Activated CD8-positive, alpha-beta T cell treated with anti-CD3 and anti-CD28 coated beads for 36 hours (primary cell): ENCODE data around the gene TIMP2. TPM values are rescaled to one million over a fixed set of nuclear protein-coding genes. Genes with fewer than 3 reads are reported as not detected.

Experiments
- ATAC-seq: fragments of 200-7000 bp; cut with Tn5 transposase; one replicate; pipeline ENCODE4 v1.10.0; 2021; ENCODE audit warnings: mild to moderate bottlenecking, moderate library complexity
- CTCF ChIA-PET: fragments of 350-600 bp; sonication (Branson Sonifier 250); formaldehyde crosslinking; loops from one replicate; lab custom pipeline; 2021; ENCODE audit warnings: antibody characterized with exemption; lab: Charles Lee
- POLR2A ChIA-PET: fragments of 350-600 bp; sonication (Branson Sonifier 250); formaldehyde crosslinking; loops from one replicate; lab custom pipeline; 2021; ENCODE audit warnings: antibody characterized with exemption; lab: Charles Lee
- DNase-seq: peaks from one replicate; pipeline ENCODE4 v3.0.0-alpha.2; 2020
- H3K27ac Mint-ChIP-seq: one replicate; pipeline ENCODE4 v1.8.0; 2021; ENCODE audit warnings: mild to moderate bottlenecking, mixed read lengths
- H3K27me3 Mint-ChIP-seq: one replicate; pipeline ENCODE4 v1.8.0; 2021; ENCODE audit warnings: mixed read lengths
- H3K36me3 Mint-ChIP-seq: one replicate; pipeline ENCODE4 v1.8.0; 2021; ENCODE audit warnings: low read depth, mixed read lengths
- H3K4me1 Mint-ChIP-seq: one replicate; pipeline ENCODE4 v1.8.0; 2021; ENCODE audit warnings: low read depth, mixed read lengths
- H3K4me3 Mint-ChIP-seq: one replicate; pipeline ENCODE4 v1.8.0; 2021; ENCODE audit warnings: mild to moderate bottlenecking, moderate library complexity, mixed read lengths
- H3K9me3 Mint-ChIP-seq: one replicate; pipeline ENCODE4 v1.8.0; 2021; ENCODE audit warnings: mixed read lengths
- CTCF ChIP-seq: fragments of 200-600 bp; IDR thresholded peaks from one replicate; pipeline ENCODE4 v1.8.0; 2022; ENCODE audit warnings: antibody characterized with exemption, mild to moderate bottlenecking
- intact Hi-C: fragments of 100-400 bp; cut with micrococcal nuclease; formaldehyde crosslinking; loops from one replicate; pipeline ENCODE4 v1.10.0; 2022
- total RNA-seq, 2 experiments: library from RNA; stranded (reverse); gene quantifications; one replicate each; pipeline ENCODE4 v1.2.3, GENCODE V29; 2021

The TIMP2 gene
- total RNA-seq, 2 experiments from 2014 or later = 2.4 to 2.5 TPM

GRCh38 chr17:78901806-78902205 lies 23.4 kb downstream of the TIMP2 start:
- no peaks in the 10 kb centered on the region for H3K27me3 Mint-ChIP-seq
- H3K36me3 Mint-ChIP-seq = no peaks in the 10 kb centered on the region
- CTCF ChIA-PET = interaction anchor here (1.2 kb wide), 1 partner anchor 69 kb away, joined by 3 read pairs; no protein-coding TSS in a partner anchor
- DNase-seq (no peak), ATAC-seq (no peak)
- no peak overlapping the region for H3K27ac Mint-ChIP-seq
- no peak for TF ChIP-seq CTCF
- no peak overlapping the region for H3K4me3 Mint-ChIP-seq
- H3K4me1 Mint-ChIP-seq = peaks cover 14% of the 10 kb centered on the region
- intact Hi-C loops = no loop called here
- H3K9me3 Mint-ChIP-seq = no peaks in the 10 kb centered on the region
- POLR2A ChIA-PET = interaction anchor here (1.9 kb wide), 1 partner anchor 10 kb away, joined by 6 read pairs; no protein-coding TSS in a partner anchor

GRCh38 chr17:78900816-78901215 lies 24.4 kb downstream of the TIMP2 start:
- intact Hi-C loops = no loop called here
- Mint-ChIP-seq H3K4me1 (peaks cover 14% of the 10 kb centered on the region), H3K4me3 (no peak overlapping the region), H3K36me3 (no peaks in the 10 kb centered on the region), H3K27ac (no peak overlapping the region), H3K9me3 (no peaks in the 10 kb centered on the region), H3K27me3 (no peaks in the 10 kb centered on the region)
- no peak for ATAC-seq
- ChIA-PET POLR2A (no interaction called here), CTCF (no interaction called here)
- no peak for DNase-seq
- TF ChIP-seq CTCF = no peak

- no peak overlapping the region for H3K4me3 Mint-ChIP-seq
- H3K27ac Mint-ChIP-seq = no peak overlapping the region
- ATAC-seq = no peak
- H3K36me3 Mint-ChIP-seq = no peaks in the 10 kb centered on the region
- DNase-seq = no peak
- POLR2A ChIA-PET = no interaction called here
- CTCF ChIA-PET = interaction anchor here (1.1 kb wide), 1 partner anchor 15 kb away, joined by 3 read pairs; no protein-coding TSS in a partner anchor
- intact Hi-C loops = no loop called here
- H3K9me3 Mint-ChIP-seq = no peaks in the 10 kb centered on the region
- H3K4me1 Mint-ChIP-seq = peaks cover 14% of the 10 kb centered on the region
- no peak for TF ChIP-seq CTCF
- no peaks in the 10 kb centered on the region for H3K27me3 Mint-ChIP-seq
These were observed 25.6 kb downstream of the TIMP2 start for GRCh38 chr17:78899361-78900260.

- Mint-ChIP-seq H3K27me3 (no peaks in the 10 kb centered on the region), H3K4me3 (no peak overlapping the region), H3K4me1 (peaks cover 14% of the 10 kb centered on the region), H3K36me3 (no peaks in the 10 kb centered on the region), H3K9me3 (no peaks in the 10 kb centered on the region), H3K27ac (no peak overlapping the region)
- ChIA-PET POLR2A (interaction anchor here (1.1 kb wide), 1 partner anchor 12 kb away, joined by 4 read pairs; no protein-coding TSS in a partner anchor), CTCF (interaction anchor here (1.1 kb wide), 1 partner anchor 16 kb away, joined by 3 read pairs; no protein-coding TSS in a partner anchor)
- no peak for TF ChIP-seq CTCF
- no peak for DNase-seq
- intact Hi-C loops = no loop called here
- ATAC-seq = no peak
These were observed 26.2 kb downstream of the TIMP2 start for GRCh38 chr17:78898947-78899346.
